DND-41 (cell line): ENCODE data around the gene FAM174A.

Experiments used
- ATAC-seq: fragments of 200-7000 bp; cut with Tn5 transposase; 3 replicates; pipeline ENCODE4 v1.9.1; 2021; ENCODE audit warnings: low read depth; ENCODE audit not compliant: insufficient read depth
- DNase-seq: peaks from one replicate; pipeline ENCODE4 v3.0.0-alpha.2; 2020
- H2AFZ ChIP-seq: 2 replicates; pipeline ENCODE4 v1.6.0; 2012; ENCODE audit warnings: low read depth, low read length
- H3K27ac ChIP-seq: 2 replicates; pipeline ENCODE4 v1.5.1; 2012; ENCODE audit warnings: low read length, inconsistent platforms
- H3K27me3 ChIP-seq: fragments of 200-600 bp; sonication (generic); 2 replicates; pipeline ENCODE4 v1.6.0; 2012; ENCODE audit warnings: low read length, mild to moderate bottlenecking, inconsistent platforms; ENCODE audit not compliant: insufficient read depth, poor library complexity
- H3K36me3 ChIP-seq: 2 replicates; pipeline ENCODE4 v1.5.1; 2012; ENCODE audit warnings: low read length, inconsistent platforms; ENCODE audit not compliant: insufficient read depth
- H3K4me1 ChIP-seq: 2 replicates; pipeline ENCODE4 v1.5.1; 2012; ENCODE audit warnings: mild to moderate bottlenecking, low read length; ENCODE audit not compliant: insufficient read depth
- H3K4me2 ChIP-seq: 2 replicates; pipeline ENCODE4 v1.6.0; 2012; ENCODE audit warnings: mild to moderate bottlenecking, moderate library complexity, low read length, inconsistent platforms; ENCODE audit not compliant: insufficient read depth
- H3K4me3 ChIP-seq, 2 experiments: fragments of 200-600 bp in 1 of 2; shearing (Covaris generic) in 1 of 2; 2 replicates each; pipeline ENCODE4 v1.5.1; 2012 to 2016; ENCODE audit warnings: inconsistent platforms in 2 of 2, low read length in 2 of 2, mild to moderate bottlenecking in 2 of 2, low read depth in 1 of 2, moderate library complexity in 1 of 2
- H3K79me2 ChIP-seq: 2 replicates; pipeline ENCODE4 v1.6.0; 2012; ENCODE audit warnings: low read length, inconsistent platforms; ENCODE audit not compliant: insufficient read depth
- H3K9ac ChIP-seq: 2 replicates; pipeline ENCODE4 v1.6.0; 2012; ENCODE audit warnings: low read depth, mild to moderate bottlenecking, inconsistent platforms, low read length, moderate library complexity
- H3K9me3 ChIP-seq: 2 replicates; pipeline ENCODE4 v1.5.1; 2012; ENCODE audit warnings: low read length, moderate library complexity, mild to moderate bottlenecking, inconsistent platforms; ENCODE audit not compliant: insufficient read depth, severe bottlenecking
- H4K20me1 ChIP-seq: 2 replicates; pipeline ENCODE4 v1.6.0; 2012; ENCODE audit warnings: low read length; ENCODE audit not compliant: insufficient read depth
- CTCF ChIP-seq: IDR thresholded peaks from 2 replicates; pipeline ENCODE4 v1.5.1; 2012; ENCODE audit warnings: borderline replicate concordance, low read length, moderate library complexity, mild to moderate bottlenecking; ENCODE audit not compliant: poor library complexity, severe bottlenecking; ENCODE audit errors: extremely low read depth
- EZH2 ChIP-seq: IDR thresholded peaks from 3 replicates; pipeline ENCODE4 v1.6.1; 2012; ENCODE audit warnings: borderline replicate concordance, low read depth, mild to moderate bottlenecking, moderate library complexity, low read length, inconsistent platforms; ENCODE audit not compliant: severe bottlenecking

Gene FAM174A

GRCh38 chr5:100576217-100576751 lies 41.1 kb downstream of the FAM174A start:
- no peak for ATAC-seq
- TF ChIP-seq CTCF (no peak), EZH2 (no peak)
- no peak for DNase-seq
- H2AFZ ChIP-seq = no peak overlapping the region
- H4K20me1 ChIP-seq = no peaks in the 10 kb centered on the region
- H3K4me2 ChIP-seq = no peak overlapping the region
- H3K9me3 ChIP-seq = no peaks in the 10 kb centered on the region
- H3K4me1 ChIP-seq = no peaks in the 10 kb centered on the region
- no peak overlapping the region for H3K4me3 ChIP-seq
- H3K36me3 ChIP-seq = no peaks in the 10 kb centered on the region
- H3K27ac ChIP-seq = no peak overlapping the region
- no peak overlapping the region for H3K9ac ChIP-seq
- no peaks in the 10 kb centered on the region for H3K27me3 ChIP-seq
- no peaks in the 10 kb centered on the region for H3K79me2 ChIP-seq

- DNase-seq (no peak), ATAC-seq (no peak)
- Histone ChIP-seq H3K36me3 (no peaks in the 10 kb centered on the region), H3K4me3 (no peak overlapping the region), H3K9ac (no peak overlapping the region), H4K20me1 (no peaks in the 10 kb centered on the region), H2AFZ (no peak overlapping the region), H3K4me2 (no peak overlapping the region), H3K4me1 (no peaks in the 10 kb centered on the region), H3K79me2 (no peaks in the 10 kb centered on the region), H3K9me3 (no peaks in the 10 kb centered on the region), H3K27me3 (no peaks in the 10 kb centered on the region), H3K27ac (no peak overlapping the region)
- TF ChIP-seq CTCF (no peak), EZH2 (no peak)
Measured at GRCh38 chr5:100577506-100577905, 42.3 kb downstream of the FAM174A start.

- TF ChIP-seq EZH2 (no peak), CTCF (no peak)
- no peaks in the 10 kb centered on the region for H3K27me3 ChIP-seq
- no peaks in the 10 kb centered on the region; the same call in 1 of the 2 replicates for H3K36me3 ChIP-seq
- ATAC-seq = no peak
- no peak overlapping the region for H3K4me3 ChIP-seq
- no peak overlapping the region for H3K9ac ChIP-seq
- H3K4me2 ChIP-seq = no peak overlapping the region
- no peaks in the 10 kb centered on the region for H3K4me1 ChIP-seq
- no peak overlapping the region for H2AFZ ChIP-seq
- H3K79me2 ChIP-seq = no peaks in the 10 kb centered on the region
- H4K20me1 ChIP-seq = no peaks in the 10 kb centered on the region
- no peak overlapping the region for H3K27ac ChIP-seq
- no peak for DNase-seq
- H3K9me3 ChIP-seq = no peaks in the 10 kb centered on the region
Measured at GRCh38 chr5:100584069-100584468, 48.9 kb downstream of the FAM174A start.

GRCh38 chr5:100584889-100585288 lies 49.7 kb downstream of the FAM174A start:
- Histone ChIP-seq H3K4me2 (no peak overlapping the region), H3K36me3 (no peaks in the 10 kb centered on the region; the same call in 1 of the 2 replicates), H3K4me3 (no peak overlapping the region), H3K27ac (no peak overlapping the region), H3K27me3 (no peaks in the 10 kb centered on the region), H3K4me1 (no peaks in the 10 kb centered on the region), H4K20me1 (no peaks in the 10 kb centered on the region), H2AFZ (no peak overlapping the region), H3K9ac (no peak overlapping the region), H3K79me2 (no peaks in the 10 kb centered on the region), H3K9me3 (no peaks in the 10 kb centered on the region)
- TF ChIP-seq CTCF = no peak
- no peak for TF ChIP-seq EZH2
- no peak for DNase-seq
- ATAC-seq = no peak
